Stomach (tissue), 4 donors: ENCODE data around the gene STK32C.

Experiments
- EP300 ChIP-seq: sonication (generic); formaldehyde crosslinking; IDR thresholded peaks from one replicate; pipeline ENCODE4 v1.6.1; 2017; ENCODE audit warnings: antibody characterized with exemption
- POLR2A ChIP-seq, 4 donors: fragments of 450-650 bp; IDR thresholded peaks; one replicate each; pipeline ENCODE4 v1.6.1; 2016; ENCODE audit warnings: antibody characterized with exemption in 4 of 4, control low read depth in 2 of 4, mild to moderate bottlenecking in 1 of 4, moderate library complexity in 1 of 4
- TF ChIP-seq, protein P1 (sequence below), 7 experiments: fragments of 450-650 bp in 4 of 7; fragments of 200-600 bp in 3 of 7; sonication (generic) in 3 of 7; IDR thresholded peaks; one replicate each; pipeline ENCODE4 v1.5.1; 2016 to 2019; ENCODE audit warnings: antibody characterized with exemption in 7 of 7, control low read depth in 2 of 7, mild to moderate bottlenecking in 1 of 7

DNA sequence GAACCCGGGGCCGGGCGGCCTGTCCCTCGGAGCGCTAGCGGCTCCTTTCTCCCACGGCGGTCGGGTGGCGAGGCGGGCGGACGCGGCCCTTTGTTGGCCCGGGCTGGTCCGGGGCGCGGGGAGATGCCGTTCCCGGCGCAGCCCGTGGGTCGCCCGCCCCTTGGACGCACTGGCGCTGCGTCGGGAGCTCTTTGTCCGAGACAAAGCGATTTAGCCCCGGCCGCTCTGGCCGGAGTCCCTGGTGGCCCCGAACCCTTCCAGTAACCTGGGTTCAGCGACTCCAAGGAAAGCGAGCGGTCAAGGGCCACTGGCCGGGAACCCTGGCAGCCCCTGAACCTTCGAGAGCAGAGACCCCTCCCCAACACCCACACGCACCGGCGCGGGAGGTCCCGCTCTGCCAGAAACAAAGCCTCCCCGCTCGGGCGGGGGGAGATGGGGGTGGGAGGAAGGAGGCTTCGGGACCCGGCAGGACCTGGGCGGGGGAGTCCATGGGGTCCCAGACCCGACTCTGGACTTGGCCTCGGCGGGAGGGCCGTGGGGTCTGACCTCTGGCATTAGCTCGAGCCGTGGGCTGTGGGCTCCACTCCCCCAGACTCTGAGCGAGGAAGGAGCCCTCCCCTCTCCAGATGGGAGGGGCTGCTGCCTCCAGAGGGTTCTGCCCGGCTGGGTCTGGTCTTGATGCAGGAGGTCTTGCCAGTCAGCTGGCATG is 120.2 kb downstream of the STK32C start:
- TF ChIP-seq POLR2A (IDR thresholded peaks at IDR 0.05): no peak
- TF ChIP-seq, protein P1, sequence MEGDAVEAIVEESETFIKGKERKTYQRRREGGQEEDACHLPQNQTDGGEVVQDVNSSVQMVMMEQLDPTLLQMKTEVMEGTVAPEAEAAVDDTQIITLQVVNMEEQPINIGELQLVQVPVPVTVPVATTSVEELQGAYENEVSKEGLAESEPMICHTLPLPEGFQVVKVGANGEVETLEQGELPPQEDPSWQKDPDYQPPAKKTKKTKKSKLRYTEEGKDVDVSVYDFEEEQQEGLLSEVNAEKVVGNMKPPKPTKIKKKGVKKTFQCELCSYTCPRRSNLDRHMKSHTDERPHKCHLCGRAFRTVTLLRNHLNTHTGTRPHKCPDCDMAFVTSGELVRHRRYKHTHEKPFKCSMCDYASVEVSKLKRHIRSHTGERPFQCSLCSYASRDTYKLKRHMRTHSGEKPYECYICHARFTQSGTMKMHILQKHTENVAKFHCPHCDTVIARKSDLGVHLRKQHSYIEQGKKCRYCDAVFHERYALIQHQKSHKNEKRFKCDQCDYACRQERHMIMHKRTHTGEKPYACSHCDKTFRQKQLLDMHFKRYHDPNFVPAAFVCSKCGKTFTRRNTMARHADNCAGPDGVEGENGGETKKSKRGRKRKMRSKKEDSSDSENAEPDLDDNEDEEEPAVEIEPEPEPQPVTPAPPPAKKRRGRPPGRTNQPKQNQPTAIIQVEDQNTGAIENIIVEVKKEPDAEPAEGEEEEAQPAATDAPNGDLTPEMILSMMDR (IDR thresholded peaks at IDR 0.05): no peak
- TF ChIP-seq EP300: no peak
